Measurements from ENCODE around the gene CDH4.

- TF ChIP-seq CTCF (conservative IDR thresholded peaks at IDR 0.05) (no peak), EZH2 (IDR thresholded peaks at IDR 0.05; ENCODE audit: low read depth) (no peak)
Measured at GRCh38 chr20:61311656-61312387, 59.8 kb downstream of the CDH4 start.
